Amniotic epithelial cell (primary cell): ENCODE measurements around the gene IKZF5.

ENCODE experiments used
- DNase-seq: peaks from one replicate; pipeline ENCODE4 v3.0.0-alpha.2; 2010; ENCODE audit warnings: low read depth

Gene IKZF5

DNA sequence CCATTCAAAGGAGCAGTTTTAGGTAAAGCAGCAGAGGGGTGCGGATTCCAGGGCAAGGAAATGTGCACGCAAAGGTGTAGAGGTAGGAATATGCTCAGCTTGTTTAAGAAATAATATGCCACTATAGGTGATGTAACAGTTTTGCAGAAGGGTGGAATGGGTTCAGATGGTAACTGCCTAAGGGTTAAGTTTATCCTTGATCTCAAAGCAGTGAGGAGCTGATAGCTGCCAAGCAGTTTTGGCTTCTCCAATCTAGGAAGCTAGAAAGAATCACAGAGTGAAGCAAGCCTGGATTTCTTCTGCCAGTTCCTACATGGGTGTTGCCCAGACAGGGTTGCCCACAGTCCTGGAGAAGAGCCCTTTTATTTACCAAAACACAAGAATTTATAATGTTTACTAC is 6.2 kb upstream of the IKZF5 start:
- DNase-seq: no peak

DNA sequence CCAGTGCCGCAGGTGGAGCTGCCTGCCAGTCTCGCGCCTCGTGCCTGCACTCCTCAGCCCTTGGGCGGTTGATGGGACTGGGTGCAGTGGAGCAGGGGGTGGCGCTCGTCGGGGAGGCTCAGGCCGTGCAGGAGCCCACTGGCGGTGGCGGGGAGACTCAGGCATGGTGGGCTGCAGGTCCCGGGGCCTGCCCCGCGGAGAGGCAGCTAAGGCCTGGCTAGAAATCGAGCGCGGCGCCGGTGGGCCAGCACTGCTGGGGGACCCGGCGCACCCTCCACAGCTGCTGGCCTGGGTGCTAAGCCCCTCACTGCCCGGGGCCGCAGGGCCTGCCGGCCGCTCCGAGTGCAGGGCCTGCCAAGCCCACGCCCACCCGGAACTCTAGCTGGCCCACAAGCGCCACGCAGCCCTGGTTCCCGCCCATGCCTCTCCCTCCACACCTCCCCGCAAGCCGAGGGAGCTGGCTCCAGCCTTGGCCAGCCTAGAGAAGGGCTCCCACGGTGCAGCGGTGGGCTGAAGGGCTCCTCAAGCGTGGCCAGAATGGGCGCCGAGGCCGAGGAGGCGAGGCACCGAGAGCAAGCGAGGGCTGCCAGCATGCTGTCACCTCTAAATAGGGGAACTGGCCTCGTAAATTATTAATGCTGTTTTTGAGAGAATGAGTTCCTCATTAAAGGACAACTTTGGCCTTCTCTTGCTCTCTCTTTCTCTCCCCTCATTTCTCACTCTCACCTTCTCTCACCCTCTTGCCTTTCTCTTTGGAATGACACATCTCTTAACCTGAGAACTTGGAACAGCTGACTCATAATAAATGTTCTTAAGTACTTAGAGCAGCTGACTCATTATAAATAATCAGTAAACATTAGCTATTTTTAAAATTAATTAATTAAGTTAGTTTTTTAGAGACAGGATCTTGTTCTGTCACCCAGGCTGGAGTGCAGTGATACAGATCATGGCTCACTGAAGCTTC is 5.1 kb upstream of the IKZF5 start:
- DNase-seq: peak; percentile 8

DNA sequence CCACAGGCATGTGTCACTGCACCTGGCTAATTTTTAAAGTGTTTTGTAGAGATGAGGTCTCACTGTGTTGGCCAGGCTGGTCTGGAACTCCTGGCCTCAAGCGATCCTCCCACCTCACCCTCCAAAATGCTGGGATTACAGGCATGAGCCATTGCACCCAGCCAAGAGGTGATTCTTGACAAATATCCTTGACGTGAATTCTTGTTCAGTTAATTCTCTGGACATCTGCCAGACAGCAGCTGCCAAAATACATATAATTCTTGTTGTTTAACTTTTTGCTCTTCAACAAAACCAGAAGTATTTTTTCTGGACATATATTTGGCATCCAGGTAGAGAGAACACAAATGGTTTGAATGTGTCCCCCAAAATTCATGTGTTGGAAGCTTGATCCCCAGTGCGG is 3.4 kb upstream of the IKZF5 start:
- no peak for DNase-seq

GRCh38 chr10:123009105-123009820 is 668 bp upstream of the IKZF5 start:
- DNase-seq: peak; percentile 3

- DNase-seq: peak; percentile 47
Observed at GRCh38 chr10:123007558-123008354, 839 bp downstream of the IKZF5 start.

DNA sequence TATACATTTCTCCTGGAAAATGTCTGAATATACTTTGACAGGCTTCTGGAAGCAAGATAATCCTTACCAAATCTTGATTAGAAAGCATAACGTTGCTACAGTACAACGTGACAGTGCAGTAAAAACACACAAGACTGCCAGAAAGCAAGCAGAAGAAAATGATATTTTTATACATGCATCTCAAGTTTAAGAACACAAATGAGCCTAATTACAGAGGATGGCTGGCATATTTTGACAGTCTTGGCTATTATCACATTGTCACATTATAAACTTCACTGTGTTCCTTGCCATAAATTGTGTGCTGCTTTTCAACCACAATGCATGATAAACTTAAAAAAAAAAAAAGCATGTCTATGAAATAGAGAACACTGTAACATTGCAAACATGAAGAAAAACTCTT is 4.3 kb downstream of the IKZF5 start:
- no peak for DNase-seq

- no peak for DNase-seq
Observed at GRCh38 chr10:123001370-123001769, 7.2 kb downstream of the IKZF5 start.

DNA sequence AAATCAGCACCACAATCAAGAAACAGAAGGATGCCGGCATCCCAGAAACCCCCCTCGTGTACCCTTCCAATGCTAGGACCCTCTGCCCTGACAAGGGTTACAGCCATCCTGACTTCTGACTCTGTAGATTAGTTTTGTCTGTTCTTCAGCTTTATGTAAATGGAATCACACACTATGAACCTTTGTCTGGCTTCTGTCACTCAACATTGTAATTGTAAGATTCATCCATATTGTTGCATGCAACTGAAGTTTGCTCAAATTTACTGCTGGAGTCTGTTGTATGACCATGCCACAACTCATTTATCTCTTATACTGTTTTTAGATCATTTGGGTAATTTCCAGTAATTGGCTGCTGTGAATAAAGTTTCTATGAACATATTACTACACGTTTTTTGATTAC is 8.4 kb downstream of the IKZF5 start:
- no peak for DNase-seq

- DNase-seq: no peak
Observed at GRCh38 chr10:122999347-122999746, 9.2 kb downstream of the IKZF5 start.

DNA sequence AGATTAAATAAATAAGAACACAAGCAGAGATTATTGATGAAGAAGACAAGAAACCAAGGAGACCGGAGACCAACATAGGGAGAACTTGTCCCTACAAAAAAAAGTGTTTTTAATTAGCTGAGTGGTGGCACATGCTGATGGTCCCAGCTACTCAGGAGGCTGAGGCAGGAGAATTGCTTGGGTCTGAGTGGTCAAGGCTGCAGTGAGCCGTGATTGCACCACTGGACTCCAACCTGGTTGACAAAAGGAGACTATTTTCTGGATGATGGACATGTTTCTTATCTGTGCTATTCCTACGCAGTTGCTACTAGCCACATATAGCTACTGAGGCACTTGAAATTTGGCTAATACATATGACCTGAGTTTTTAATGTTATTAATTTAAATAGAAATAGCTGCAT is 9.7 kb downstream of the IKZF5 start:
- DNase-seq: no peak

- no peak for DNase-seq
Observed at GRCh38 chr10:122998360-122998917, 10.2 kb downstream of the IKZF5 start.

DNA sequence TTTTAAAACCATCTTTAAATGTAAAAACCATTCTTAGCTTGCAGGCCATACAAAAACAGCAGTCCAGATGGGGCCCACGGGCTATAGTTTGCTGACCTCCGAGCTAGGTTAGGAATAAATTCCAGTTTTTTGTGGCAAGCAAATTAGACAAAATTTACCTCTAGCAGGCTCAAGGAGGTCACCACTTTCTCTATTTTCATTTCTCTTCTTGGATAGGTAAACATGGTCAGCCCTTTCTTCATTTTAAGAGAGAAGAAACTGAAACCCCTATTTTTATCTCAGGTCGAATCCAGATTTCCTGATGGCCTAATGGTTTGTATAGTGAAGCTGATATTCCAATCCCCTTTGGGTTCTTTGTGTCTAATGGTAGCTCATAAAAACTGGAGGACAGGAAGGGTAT is 10.7 kb downstream of the IKZF5 start:
- no peak for DNase-seq

DNA sequence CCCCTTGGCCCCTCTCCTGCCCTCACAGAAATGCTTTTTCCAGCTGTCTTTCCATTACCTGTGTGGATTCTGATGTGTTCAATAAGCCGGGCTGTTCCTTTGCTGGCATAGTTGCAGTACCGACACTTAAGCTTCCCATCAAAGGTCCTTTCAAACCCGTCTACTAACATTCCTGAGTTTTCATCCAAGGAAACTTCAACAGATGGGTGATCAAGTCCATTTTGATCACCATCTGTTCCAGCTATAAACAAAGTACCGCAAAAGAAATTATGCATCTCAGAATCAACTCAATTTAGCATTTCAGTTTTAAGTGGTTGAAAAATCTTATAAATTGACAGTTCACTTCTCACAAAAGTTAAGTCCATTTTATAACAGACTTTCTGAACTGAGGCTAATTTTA is 12.7 kb downstream of the IKZF5 start:
- DNase-seq: no peak

GRCh38 chr10:122993797-122994336 is 14.7 kb downstream of the IKZF5 start:
- DNase-seq: no peak

DNA sequence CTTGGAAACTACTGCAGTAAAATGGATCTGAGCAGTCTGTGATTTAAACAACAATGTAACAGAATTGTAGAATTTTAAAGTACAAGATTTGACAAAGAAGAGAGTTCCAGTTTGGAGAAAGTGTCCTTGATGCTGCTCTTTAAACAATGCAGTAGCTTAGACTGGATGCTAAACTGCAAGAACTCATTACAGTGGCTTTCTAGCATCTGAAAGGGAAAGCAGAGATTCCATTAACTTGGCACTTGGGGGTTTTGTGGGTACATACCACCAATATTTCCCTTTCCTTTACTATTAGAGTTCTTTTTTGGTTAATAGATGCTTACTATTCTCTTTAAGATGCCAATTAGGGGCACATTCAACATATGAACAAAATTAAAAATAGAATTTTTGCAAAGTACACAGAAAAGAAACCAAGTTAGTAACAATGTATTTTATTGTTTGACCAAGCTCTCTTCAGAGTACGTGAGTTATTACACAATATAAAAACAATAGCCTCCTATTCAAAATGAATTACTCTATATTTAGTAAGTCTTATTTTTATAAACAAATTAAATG is 16.5 kb downstream of the IKZF5 start:
- DNase-seq: no peak

DNA sequence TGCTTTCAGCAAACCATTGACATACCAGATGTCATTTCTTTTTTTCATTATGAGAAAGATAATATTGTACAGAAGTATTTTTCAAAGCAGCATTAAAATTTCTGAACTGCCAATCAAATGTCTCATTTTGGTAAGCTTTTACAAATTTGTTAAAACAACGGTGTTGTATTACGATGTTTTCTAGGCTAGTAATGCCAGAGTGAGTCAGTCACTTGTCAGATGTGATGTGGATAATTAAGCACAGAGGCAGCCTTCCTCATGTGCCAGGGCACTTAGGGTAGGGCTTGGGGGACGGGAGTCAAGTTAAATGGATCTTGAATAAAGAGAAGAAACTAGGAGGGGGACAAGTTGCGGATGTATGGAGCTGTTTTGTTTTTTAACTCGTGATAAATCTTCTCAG is 18.3 kb downstream of the IKZF5 start:
- DNase-seq: no peak

GRCh38 chr10:122988501-122988900 is 20.1 kb downstream of the IKZF5 start:
- DNase-seq: no peak

- no peak for DNase-seq
Observed at GRCh38 chr10:122986335-122986734, 22.3 kb downstream of the IKZF5 start.

GRCh38 chr10:122984708-122985107 is 23.9 kb downstream of the IKZF5 start:
- DNase-seq: no peak

DNA sequence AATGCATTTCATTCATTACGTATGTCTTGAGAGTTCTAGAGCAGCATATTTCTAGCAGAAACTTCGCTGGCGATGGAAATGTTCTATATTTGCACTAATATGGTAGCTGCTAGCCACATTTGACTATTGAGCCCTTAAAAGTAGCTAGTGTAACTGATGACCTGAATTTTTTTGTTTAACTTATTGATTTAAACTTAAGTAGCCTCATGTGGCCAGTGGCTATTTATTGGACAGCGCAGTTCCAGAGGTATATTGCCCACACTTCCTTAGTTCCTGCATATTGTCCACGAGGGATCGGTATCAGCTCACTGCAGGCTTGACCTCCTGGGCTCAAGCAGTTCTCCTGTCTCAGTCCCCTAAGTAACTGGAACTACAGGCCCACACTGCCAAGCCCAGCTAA is 24.7 kb downstream of the IKZF5 start:
- no peak for DNase-seq

- DNase-seq: peak; percentile 51
Observed at GRCh38 chr10:122981066-122981464, 27.5 kb downstream of the IKZF5 start.
